Activated CD8-positive, alpha-beta memory T cell treated with anti-CD3 and anti-CD28 coated beads for 36 hours (primary cell): ENCODE measurements around the gene ZNF155. TPM values are rescaled to one million over a fixed set of nuclear protein-coding genes. Genes with fewer than 3 reads are reported as not detected.
"Not testable (repeated sequence)": the region's sequence is repeated elsewhere in the genome, so short reads cannot be mapped to it uniquely, and the experiment has no call there.

Experiments used
- CTCF ChIA-PET: fragments of 350-600 bp; sonication (Branson Sonifier 250); formaldehyde crosslinking; loops from one replicate; lab custom pipeline; 2021; ENCODE audit warnings: antibody characterized with exemption; lab: Charles Lee
- POLR2A ChIA-PET: fragments of 350-600 bp; sonication (Branson Sonifier 250); formaldehyde crosslinking; loops from one replicate; lab custom pipeline; 2021; ENCODE audit warnings: antibody characterized with exemption; lab: Charles Lee
- total RNA-seq, 2 experiments: library from RNA; stranded (reverse); gene quantifications; one replicate each; pipeline ENCODE4 v1.2.3, GENCODE V29; 2021

ZNF155 gene
- 1 to 10 TPM; 4.3 to 4.8 TPM for total RNA-seq

GRCh38 chr19:43983912-43984686, at the start of gene ZNF155:
TSS of gene ZNF155 (plus strand) at chr19:43984188. CDS start at chr19:43988544, 4,356 bp downstream.
- ChIA-PET CTCF (interaction anchor here (0.7 kb wide), 1 partner anchor 150 kb away, joined by 3 read pairs; no protein-coding TSS in a partner anchor), POLR2A (interaction anchor here (0.8 kb wide), 1 partner anchor 111 kb away, joined by 3 read pairs; no protein-coding TSS in a partner anchor)

- POLR2A ChIA-PET = interaction anchor here (0.5 to 1.1 kb wide), 3 partner anchors 16 to 757 kb away, joined by 3 read pairs; partner anchors contain the start of genes ZNF221 and ZNF226
These were observed 48.8 kb upstream of the ZNF155 start, which contains the start of gene ZNF45 for GRCh38 chr19:43934985-43935708. TSS of gene ZNF45 (minus strand) at chr19:43935282. CDS start at chr19:43922185, 13,097 bp downstream.

GRCh38 chr19:43936188-43936587, 47.8 kb upstream of the ZNF155 start:
- POLR2A ChIA-PET = no interaction called here
- CTCF ChIA-PET = no interaction called here

More at GRCh38 chr19:43934985-43935708, 48.8 kb upstream of the ZNF155 start, which contains the start of gene ZNF45:
- CTCF ChIA-PET = interaction anchor here (0.9 to 1.0 kb wide), 2 partner anchors 16 to 126 kb away, joined by 3 read pairs; partner anchors contain the start of gene ZNF221

DNA sequence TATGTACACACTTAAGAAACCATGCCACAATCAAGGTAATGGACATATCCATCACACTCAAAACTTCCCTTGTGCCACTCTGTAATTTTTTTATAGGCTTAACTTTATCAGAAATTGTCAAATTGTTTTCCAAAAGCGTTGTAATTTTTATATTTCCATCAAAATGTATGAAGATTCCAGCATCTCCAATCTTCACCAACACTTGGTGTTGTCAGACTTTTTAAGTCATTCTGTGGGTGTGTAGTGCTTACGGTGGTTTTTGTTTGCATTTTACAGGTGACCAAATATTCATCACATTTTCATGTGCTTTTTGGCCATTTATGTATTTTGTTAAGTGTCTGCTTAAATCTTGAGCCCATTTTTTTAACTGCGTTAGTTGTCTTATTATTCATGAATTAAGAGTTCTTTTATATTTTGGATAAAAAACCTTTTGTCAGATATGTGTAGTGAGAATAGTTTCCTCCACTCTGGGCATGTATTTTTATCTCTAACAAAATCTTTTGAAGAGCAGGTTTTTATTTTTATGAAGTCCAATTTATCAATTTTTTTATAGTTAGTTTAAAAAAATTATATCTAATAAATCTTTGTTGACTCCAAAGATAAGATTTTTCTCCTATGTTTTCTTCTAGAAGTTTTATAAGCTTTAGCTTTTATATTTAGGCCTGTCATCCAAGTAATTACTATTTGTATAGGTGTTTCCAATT, 44.3 kb upstream of the ZNF155 start:
- POLR2A ChIA-PET = no interaction called here
- CTCF ChIA-PET = no interaction called here

DNA sequence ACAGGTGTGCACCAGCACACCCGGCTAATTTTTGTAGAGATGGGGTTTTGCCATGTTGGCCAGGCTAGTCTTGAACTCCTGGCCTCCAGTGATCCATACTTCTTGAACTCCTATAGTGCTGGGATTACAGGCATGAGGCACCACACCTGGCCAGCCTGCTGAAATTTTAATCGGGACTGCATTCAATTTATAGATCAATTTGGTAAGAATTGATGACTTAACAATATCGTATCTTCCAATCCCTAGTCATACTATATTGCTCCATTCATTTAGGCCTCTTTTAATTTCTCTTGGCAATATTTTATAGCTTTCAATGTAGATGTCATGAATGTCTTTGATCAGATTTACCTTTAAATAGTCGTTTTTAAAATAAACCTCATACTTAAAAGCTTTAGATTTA, 43.3 kb upstream of the ZNF155 start:
- POLR2A ChIA-PET = no interaction called here
- CTCF ChIA-PET = no interaction called here

- ChIA-PET POLR2A (no interaction called here), CTCF (no interaction called here)
These were observed 42.8 kb upstream of the ZNF155 start for GRCh38 chr19:43941209-43941608.

DNA sequence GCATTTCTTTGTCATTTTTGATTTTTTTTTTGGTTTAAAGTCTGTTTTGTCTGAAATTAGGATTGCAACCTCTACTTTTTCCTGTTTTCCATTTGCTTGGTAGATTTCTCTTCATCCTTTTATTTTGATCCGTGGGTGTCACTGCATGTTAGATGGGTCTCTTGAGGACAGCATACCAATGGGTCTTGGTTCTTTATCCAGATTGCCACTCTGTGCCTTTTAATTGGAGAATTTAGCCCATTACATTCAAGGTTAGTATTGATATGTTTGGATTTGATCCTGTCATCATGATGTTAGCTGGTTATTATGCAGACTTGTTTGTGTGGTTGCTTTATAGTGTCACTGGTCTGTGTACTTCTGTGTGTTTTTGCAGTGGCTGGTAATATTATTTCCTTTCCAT, 36.6 kb upstream of the ZNF155 start:
- CTCF ChIA-PET, POLR2A ChIA-PET: not testable (repeated sequence)

DNA sequence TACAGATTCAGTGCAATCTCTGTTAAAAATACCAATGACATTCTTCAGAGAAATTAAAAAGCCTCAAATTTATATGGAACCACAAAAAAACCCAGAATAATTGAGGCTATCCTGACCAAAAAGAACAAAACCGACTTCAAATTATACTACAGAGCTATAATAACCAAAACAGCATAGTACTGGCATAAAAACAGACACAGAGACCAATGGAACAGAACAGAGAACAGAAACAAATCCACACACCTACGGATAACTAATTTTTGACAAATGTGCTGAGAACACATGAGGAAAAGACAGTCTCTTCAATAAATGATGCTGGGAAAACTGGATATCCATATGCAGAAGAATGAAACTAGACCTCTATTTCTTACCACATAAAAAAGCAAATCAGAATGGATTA, 34.2 kb upstream of the ZNF155 start:
- POLR2A ChIA-PET, CTCF ChIA-PET: not testable (repeated sequence)

- ChIA-PET POLR2A (interaction anchor here (1.0 kb wide), 1 partner anchor 16 kb away, joined by 3 read pairs; the partner anchor contains the start of gene ZNF45), CTCF (interaction anchor here (0.8 to 0.9 kb wide), 2 partner anchors 16 to 145 kb away, joined by 3 to 4 read pairs; partner anchors contain the start of gene ZNF45)
These were observed 32.9 kb upstream of the ZNF155 start, which contains the start of gene ZNF221 for GRCh38 chr19:43950834-43951645. TSS of gene ZNF221 (plus strand) at chr19:43951228. CDS start at chr19:43962727, 11,499 bp downstream.

DNA sequence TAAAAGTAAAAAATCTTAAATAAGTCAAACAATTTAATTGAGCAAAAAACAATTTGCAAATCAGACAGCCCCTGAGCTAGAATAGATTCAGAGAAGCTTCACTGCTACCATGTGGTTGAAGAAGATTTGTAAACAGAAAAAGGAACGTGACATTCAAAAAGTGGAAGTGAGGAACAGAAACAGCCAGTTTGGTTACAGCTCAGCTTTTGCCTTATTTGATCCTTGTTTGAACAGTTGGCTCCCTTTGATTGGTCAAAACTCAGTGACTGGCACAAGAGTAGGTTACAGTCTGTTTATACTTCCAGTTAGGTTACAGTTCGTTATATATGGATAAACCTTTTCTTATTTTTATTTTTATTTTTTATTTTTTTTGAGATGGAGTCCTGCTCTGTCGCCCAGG, 27.2 kb upstream of the ZNF155 start:
- ChIA-PET CTCF (interaction anchor here (0.6 kb wide), 1 partner anchor 100 kb away, joined by 3 read pairs; no protein-coding TSS in a partner anchor), POLR2A (no interaction called here)

GRCh38 chr19:43957891-43958290, 26.1 kb upstream of the ZNF155 start:
- ChIA-PET CTCF (no interaction called here), POLR2A (no interaction called here)

DNA sequence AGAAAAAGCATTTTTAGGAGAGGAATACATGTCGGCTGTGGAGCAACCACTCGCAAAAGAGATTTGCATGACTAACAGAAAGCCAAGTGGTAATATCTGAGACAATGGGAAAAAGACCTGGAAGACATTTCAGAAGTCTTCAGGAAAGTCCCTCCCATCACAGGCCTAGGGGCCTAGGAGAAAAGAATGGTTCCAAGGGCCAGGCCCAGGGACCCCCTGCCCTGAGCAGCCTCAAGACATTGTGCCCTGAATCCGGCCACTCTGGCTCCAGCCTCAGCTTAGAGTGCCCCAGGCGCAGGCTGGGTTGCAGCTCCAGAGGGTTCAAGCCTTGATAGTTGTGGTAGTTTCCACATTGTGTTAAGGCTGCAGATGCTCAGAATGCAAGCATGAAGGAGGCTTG, 23.6 kb upstream of the ZNF155 start:
- POLR2A ChIA-PET = no interaction called here

DNA sequence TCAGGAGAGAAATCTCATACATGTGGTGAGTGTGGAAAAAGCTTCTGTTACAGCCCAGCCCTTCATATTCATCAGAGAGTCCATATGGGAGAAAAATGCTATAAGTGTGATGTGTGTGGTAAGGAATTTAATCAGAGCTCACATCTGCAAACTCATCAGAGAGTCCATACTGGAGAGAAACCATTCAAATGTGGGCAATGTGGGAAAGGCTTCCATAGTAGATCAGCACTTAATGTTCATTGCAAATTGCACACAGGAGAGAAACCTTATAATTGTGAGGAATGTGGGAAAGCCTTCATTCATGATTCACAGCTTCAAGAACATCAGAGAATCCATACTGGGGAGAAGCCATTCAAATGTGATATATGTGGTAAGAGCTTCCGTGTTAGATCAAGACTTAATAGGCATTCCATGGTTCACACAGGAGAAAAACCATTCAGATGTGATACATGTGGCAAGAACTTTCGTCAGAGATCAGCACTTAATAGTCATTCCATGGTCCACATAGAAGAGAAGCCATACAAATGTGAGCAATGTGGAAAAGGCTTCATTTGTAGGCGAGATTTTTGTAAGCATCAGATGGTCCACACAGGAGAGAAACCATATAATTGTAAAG, 17.8 kb upstream of the ZNF155 start:
- POLR2A ChIA-PET = no interaction called here

More for the DNA sequence above, 23.6 kb upstream of the ZNF155 start:
- CTCF ChIA-PET = no interaction called here

GRCh38 chr19:43976732-43977131, 7.3 kb upstream of the ZNF155 start:
- POLR2A ChIA-PET = no interaction called here
- CTCF ChIA-PET = no interaction called here

More for the DNA sequence above, 17.8 kb upstream of the ZNF155 start:
- CTCF ChIA-PET = interaction anchor here (0.8 kb wide), 1 partner anchor 18 kb away, joined by 3 read pairs; no protein-coding TSS in a partner anchor

- ChIA-PET POLR2A (no interaction called here), CTCF (no interaction called here)
These were observed 460 bp upstream of the ZNF155 start for GRCh38 chr19:43983544-43983911.

GRCh38 chr19:43984687-43985000, 656 bp downstream of the ZNF155 start:
- ChIA-PET CTCF (interaction anchor here (0.7 kb wide), 1 partner anchor 149 kb away, joined by 3 read pairs; no protein-coding TSS in a partner anchor), POLR2A (interaction anchor here (0.8 kb wide), 1 partner anchor 110 kb away, joined by 3 read pairs; no protein-coding TSS in a partner anchor)

- POLR2A ChIA-PET = no interaction called here
- CTCF ChIA-PET = no interaction called here
These were observed 13.8 kb downstream of the ZNF155 start for GRCh38 chr19:43997631-43998290.
